SU-DHL-6 (cell line): ENCODE measurements around the gene SLFN12L.
"Not testable (repeated sequence)": the region's sequence is repeated elsewhere in the genome, so short reads cannot be mapped to it uniquely, and the experiment has no call there.

Experiments used
- H2AFZ ChIP-seq: fragments of 200-600 bp; sonication (generic); 2 replicates; pipeline ENCODE4 v1.6.1; 2014; ENCODE audit warnings: low read depth, mild to moderate bottlenecking, moderate library complexity, mixed read lengths, antibody characterized with exemption, low read length; ENCODE audit not compliant: severe bottlenecking
- H3F3A ChIP-seq: fragments of 200-600 bp; shearing (Covaris generic); 2 replicates; pipeline ENCODE4 v1.6.0; 2016; ENCODE audit warnings: antibody characterized with exemption, mild to moderate bottlenecking; ENCODE audit not compliant: insufficient read depth
- H3K27ac ChIP-seq: fragments of 200-600 bp; sonication (generic); 2 replicates; pipeline ENCODE4 v1.5.1; 2016; ENCODE audit warnings: low read depth, mild to moderate bottlenecking, low read length, moderate library complexity, mixed read lengths
- H3K27me3 ChIP-seq: fragments of 200-600 bp; sonication (generic), shearing (Covaris generic); 2 replicates; pipeline ENCODE4 v1.6.0; 2014; ENCODE audit warnings: mild to moderate bottlenecking, low read length
- H3K36me3 ChIP-seq: fragments of 200-600 bp; sonication (generic); 2 replicates; pipeline ENCODE4 v1.6.1; 2014; ENCODE audit warnings: mild to moderate bottlenecking, low read length, mixed read lengths
- H3K4me2 ChIP-seq: fragments of 300-600, 200-600 bp; shearing (Covaris generic), sonication (generic); 2 replicates; pipeline ENCODE4 v1.6.0; 2014; ENCODE audit warnings: low read length, low read depth, mild to moderate bottlenecking; ENCODE audit not compliant: poor library complexity, severe bottlenecking
- H3K4me3 ChIP-seq: fragments of 200-600 bp; sonication (generic); 2 replicates; pipeline ENCODE4 v1.5.1; 2014; ENCODE audit warnings: antibody characterized with exemption, low read length, mild to moderate bottlenecking, mixed read lengths; ENCODE audit not compliant: insufficient read depth, poor library complexity, severe bottlenecking
- H3K79me2 ChIP-seq: fragments of 200-600 bp; sonication (generic); 2 replicates; pipeline ENCODE4 v1.6.1; 2014; ENCODE audit warnings: mild to moderate bottlenecking, low read length, moderate library complexity; ENCODE audit not compliant: insufficient read depth
- H3K9ac ChIP-seq: fragments of 200-600 bp; sonication (generic); 2 replicates; pipeline ENCODE4 v1.7.0; 2014; ENCODE audit warnings: mild to moderate bottlenecking, low read length
- H3K9me2 ChIP-seq: fragments of 200-600 bp; sonication (generic); replicated peaks from 2 replicates; pipeline ENCODE4 v1.6.1; 2014; ENCODE audit warnings: low read length; ENCODE audit not compliant: insufficient read depth
- H3K9me3 ChIP-seq: fragments of 200-600 bp; sonication (generic); 2 replicates; pipeline ENCODE4 v1.6.1; 2014; ENCODE audit warnings: low read length, mixed read lengths; ENCODE audit not compliant: insufficient read depth
- H4K20me1 ChIP-seq: fragments of 200-600 bp; sonication (generic); 2 replicates; pipeline ENCODE4 v1.6.1; 2014; ENCODE audit warnings: low read depth, mild to moderate bottlenecking, antibody characterized with exemption, low read length, moderate library complexity, mixed read lengths
- EZH2phosphoT487 ChIP-seq: fragments of 200-600 bp; sonication (generic), shearing (Covaris generic); conservative IDR thresholded peaks from 2 replicates; pipeline ENCODE4 v1.6.1; 2018; ENCODE audit warnings: mild to moderate bottlenecking, antibody characterized with exemption, low read length, moderate library complexity, mixed read lengths
- TF ChIP-seq, protein P1 (sequence below): fragments of 200-600 bp; sonication (generic); IDR thresholded peaks from one replicate; pipeline ENCODE4 v1.5.1; 2017; ENCODE audit warnings: antibody characterized with exemption, mild to moderate bottlenecking, low read length, moderate library complexity; ENCODE audit not compliant: insufficient read depth, poor library complexity, severe bottlenecking

The SLFN12L gene

DNA sequence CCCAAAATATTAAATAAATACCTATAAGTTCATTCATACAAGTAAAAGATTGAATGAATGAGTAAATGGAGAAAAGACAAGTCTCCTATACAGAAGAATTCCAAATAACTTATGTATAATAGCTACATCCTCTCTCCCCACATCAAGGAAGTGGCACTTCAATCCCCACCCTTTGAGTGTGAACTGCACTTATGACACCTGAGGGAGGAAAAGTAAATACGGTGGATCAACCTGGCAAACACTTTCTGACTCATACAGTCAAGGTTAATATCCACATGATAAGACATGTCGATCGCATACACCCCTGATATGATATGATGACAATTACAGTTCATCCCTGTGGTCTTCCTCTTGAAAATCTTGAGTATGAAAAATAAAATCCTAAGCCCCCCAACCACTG, 18.0 kb downstream of the SLFN12L start:
- TF ChIP-seq EZH2phosphoT487 = no peak
- TF ChIP-seq, protein P1, sequence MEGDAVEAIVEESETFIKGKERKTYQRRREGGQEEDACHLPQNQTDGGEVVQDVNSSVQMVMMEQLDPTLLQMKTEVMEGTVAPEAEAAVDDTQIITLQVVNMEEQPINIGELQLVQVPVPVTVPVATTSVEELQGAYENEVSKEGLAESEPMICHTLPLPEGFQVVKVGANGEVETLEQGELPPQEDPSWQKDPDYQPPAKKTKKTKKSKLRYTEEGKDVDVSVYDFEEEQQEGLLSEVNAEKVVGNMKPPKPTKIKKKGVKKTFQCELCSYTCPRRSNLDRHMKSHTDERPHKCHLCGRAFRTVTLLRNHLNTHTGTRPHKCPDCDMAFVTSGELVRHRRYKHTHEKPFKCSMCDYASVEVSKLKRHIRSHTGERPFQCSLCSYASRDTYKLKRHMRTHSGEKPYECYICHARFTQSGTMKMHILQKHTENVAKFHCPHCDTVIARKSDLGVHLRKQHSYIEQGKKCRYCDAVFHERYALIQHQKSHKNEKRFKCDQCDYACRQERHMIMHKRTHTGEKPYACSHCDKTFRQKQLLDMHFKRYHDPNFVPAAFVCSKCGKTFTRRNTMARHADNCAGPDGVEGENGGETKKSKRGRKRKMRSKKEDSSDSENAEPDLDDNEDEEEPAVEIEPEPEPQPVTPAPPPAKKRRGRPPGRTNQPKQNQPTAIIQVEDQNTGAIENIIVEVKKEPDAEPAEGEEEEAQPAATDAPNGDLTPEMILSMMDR = no peak
- H3K36me3 ChIP-seq = no peaks in the 10 kb centered on the region
- H3K79me2 ChIP-seq = no peaks in the 10 kb centered on the region
- no peak overlapping the region for H3K27ac ChIP-seq
- no peak overlapping the region for H2AFZ ChIP-seq
- H3K4me2 ChIP-seq = no peak overlapping the region
- no peaks in the 10 kb centered on the region for H3K27me3 ChIP-seq
- H4K20me1 ChIP-seq = no peaks in the 10 kb centered on the region
- no peaks in the 10 kb centered on the region for H3K9me2 ChIP-seq
- H3F3A ChIP-seq = no peaks in the 10 kb centered on the region
- no peaks in the 10 kb centered on the region for H3K9me3 ChIP-seq
- no peak overlapping the region for H3K4me3 ChIP-seq
- H3K9ac ChIP-seq = no peak overlapping the region

DNA sequence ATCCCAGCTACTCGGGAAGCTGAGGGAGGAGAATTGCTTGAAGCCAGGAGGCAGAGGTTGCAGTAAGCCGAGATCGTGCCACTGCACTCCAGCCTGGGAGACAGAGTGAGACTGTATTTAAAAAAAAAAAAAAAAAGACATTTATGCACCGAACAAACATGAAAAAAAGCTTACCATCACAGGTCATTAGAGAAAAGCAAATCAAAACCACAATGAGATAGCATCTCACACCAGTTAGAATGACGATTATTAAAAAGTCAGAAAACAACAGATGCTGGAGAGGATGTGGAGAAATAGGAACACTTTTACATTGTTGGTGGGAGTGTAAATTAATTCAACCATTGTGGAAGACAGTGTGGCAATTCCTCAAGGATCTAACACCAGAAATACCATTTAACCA, 19.0 kb downstream of the SLFN12L start:
- H3K4me3 ChIP-seq, H4K20me1 ChIP-seq, H3K4me2 ChIP-seq, H3K9me2 ChIP-seq, H3F3A ChIP-seq, H2AFZ ChIP-seq, H3K79me2 ChIP-seq, H3K27ac ChIP-seq, H3K36me3 ChIP-seq, H3K9me3 ChIP-seq, H3K9ac ChIP-seq, H3K27me3 ChIP-seq: not testable (repeated sequence)

DNA sequence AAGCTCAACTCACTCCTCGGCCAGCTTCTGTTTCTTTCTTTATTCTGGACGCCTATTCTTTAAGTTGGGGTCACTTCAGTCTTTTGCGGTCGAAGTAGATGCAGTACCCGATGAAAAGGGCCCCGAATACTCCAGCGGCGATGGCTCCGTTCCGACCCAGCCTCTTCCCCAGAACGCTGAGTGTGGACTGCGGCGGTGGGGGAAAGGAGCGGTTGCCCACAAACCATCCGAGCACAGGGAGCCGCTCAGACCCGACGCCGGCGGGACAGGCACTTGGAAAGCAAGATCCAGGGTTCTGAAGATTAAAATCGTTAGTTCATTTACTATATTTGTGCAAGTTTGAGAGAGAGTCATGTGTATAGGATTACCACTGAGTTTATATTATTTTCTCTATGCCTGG, 22.5 kb downstream of the SLFN12L start:
- no peak for TF ChIP-seq EZH2phosphoT487
- TF ChIP-seq, protein P1 = no peak
- H3K4me3 ChIP-seq = no peak overlapping the region
- H3K9me2 ChIP-seq = no peaks in the 10 kb centered on the region

GRCh38 chr17:35514564-35514963, 22.9 kb downstream of the SLFN12L start:
- no peak overlapping the region for H3K4me2 ChIP-seq
- H3K9me3 ChIP-seq = no peaks in the 10 kb centered on the region
- no peak overlapping the region for H2AFZ ChIP-seq
- H3F3A ChIP-seq = no peaks in the 10 kb centered on the region
- no peaks in the 10 kb centered on the region for H3K79me2 ChIP-seq
- H3K9me2 ChIP-seq = no peaks in the 10 kb centered on the region
- H3K9ac ChIP-seq = no peak overlapping the region
- H3K36me3 ChIP-seq = no peaks in the 10 kb centered on the region
- no peak overlapping the region for H3K27ac ChIP-seq
- TF ChIP-seq, protein P1 = no peak
- TF ChIP-seq EZH2phosphoT487 = no peak
- no peaks in the 10 kb centered on the region for H4K20me1 ChIP-seq
- H3K27me3 ChIP-seq = no peaks in the 10 kb centered on the region
- no peak overlapping the region for H3K4me3 ChIP-seq

More for the DNA sequence above, 22.5 kb downstream of the SLFN12L start:
- Histone ChIP-seq H3K9me3 (no peaks in the 10 kb centered on the region), H3F3A (no peaks in the 10 kb centered on the region), H3K4me2 (no peak overlapping the region), H2AFZ (no peak overlapping the region), H3K9ac (no peak overlapping the region), H3K27ac (no peak overlapping the region), H3K27me3 (no peaks in the 10 kb centered on the region), H3K79me2 (no peaks in the 10 kb centered on the region), H4K20me1 (no peaks in the 10 kb centered on the region), H3K36me3 (no peaks in the 10 kb centered on the region)
